Sigmoid colon (tissue), 4 donors: ENCODE results near the gene HNRNPLL.

ENCODE experiments used
- EP300 ChIP-seq, 4 donors: sonication (generic); formaldehyde crosslinking; IDR thresholded peaks; one replicate each; pipeline ENCODE4 v1.6.1; 2017; ENCODE audit warnings: antibody characterized with exemption in 4 of 4
- POLR2A ChIP-seq, 2 donors: fragments of 450-650 bp; IDR thresholded peaks; one replicate each; pipeline ENCODE4 v1.6.1; 2016; ENCODE audit warnings: antibody characterized with exemption in 2 of 2, mild to moderate bottlenecking in 2 of 2, moderate library complexity in 2 of 2
- POLR2AphosphoS5 ChIP-seq, 4 donors: sonication (generic); formaldehyde crosslinking; IDR thresholded peaks; one replicate each; pipeline ENCODE4 v1.6.1; 2017; ENCODE audit warnings: antibody characterized with exemption in 4 of 4
- TF ChIP-seq, protein P1 (sequence below), 4 experiments: fragments of 450-650 bp in 3 of 4; fragments of 200-600 bp in 1 of 4; IDR thresholded peaks; one replicate each; pipeline ENCODE4 v1.5.1; 2016 to 2019; ENCODE audit warnings: antibody characterized with exemption in 4 of 4, mild to moderate bottlenecking in 3 of 4, moderate library complexity in 2 of 4

DNA sequence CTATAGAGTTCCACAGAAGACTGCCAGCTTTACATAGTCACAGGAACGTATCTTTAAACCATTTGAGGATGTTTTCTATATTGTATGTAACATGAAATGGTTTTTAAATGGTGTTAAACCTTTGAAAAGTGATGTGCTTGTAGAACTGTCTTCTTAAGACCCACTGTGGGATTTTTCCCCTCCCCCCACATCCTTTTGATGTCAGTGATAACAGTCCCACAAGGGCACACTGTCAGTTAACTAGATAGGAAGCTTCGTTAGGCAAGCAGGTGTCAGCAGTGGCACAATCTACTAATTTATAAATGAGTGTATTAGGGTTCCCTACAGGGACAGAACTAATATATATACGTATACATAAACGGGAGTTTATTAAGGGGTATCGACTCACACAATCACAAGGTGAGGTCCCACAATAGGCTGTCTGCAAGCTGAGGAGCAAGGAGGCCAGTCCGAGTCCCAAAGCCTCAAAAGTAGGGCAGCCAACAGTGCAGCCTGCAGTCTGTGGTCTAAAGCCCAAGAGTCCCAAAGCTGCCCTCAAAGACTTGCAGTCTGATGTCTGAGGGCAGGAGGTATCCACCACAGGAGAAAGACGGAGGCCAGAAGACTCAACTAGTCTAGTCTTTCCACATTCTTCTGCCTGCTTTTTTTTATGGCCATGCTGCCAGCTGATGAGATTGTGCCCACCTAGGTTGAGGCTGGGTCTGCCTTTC lies 23.8 kb upstream of the HNRNPLL start:
- TF ChIP-seq, protein P1, sequence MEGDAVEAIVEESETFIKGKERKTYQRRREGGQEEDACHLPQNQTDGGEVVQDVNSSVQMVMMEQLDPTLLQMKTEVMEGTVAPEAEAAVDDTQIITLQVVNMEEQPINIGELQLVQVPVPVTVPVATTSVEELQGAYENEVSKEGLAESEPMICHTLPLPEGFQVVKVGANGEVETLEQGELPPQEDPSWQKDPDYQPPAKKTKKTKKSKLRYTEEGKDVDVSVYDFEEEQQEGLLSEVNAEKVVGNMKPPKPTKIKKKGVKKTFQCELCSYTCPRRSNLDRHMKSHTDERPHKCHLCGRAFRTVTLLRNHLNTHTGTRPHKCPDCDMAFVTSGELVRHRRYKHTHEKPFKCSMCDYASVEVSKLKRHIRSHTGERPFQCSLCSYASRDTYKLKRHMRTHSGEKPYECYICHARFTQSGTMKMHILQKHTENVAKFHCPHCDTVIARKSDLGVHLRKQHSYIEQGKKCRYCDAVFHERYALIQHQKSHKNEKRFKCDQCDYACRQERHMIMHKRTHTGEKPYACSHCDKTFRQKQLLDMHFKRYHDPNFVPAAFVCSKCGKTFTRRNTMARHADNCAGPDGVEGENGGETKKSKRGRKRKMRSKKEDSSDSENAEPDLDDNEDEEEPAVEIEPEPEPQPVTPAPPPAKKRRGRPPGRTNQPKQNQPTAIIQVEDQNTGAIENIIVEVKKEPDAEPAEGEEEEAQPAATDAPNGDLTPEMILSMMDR (IDR thresholded peaks at IDR 0.05), result no peak
- TF ChIP-seq EP300 (IDR thresholded peaks at IDR 0.05) (no peak), POLR2AphosphoS5 (IDR thresholded peaks at IDR 0.05) (no peak), POLR2A (IDR thresholded peaks at IDR 0.05) (no peak)
